ENCODE data around the gene AMOTL2.

GRCh38 chr3:134328147-134328591 lies 46.1 kb downstream of the AMOTL2 start:
- TF ChIP-seq SP1 (CRISPR knock-in tag; conservative IDR thresholded peaks at IDR 0.05) (no peak), CBFB (CRISPR knock-in tag; IDR thresholded peaks at IDR 0.05; ENCODE audit: low read depth) (no peak), MLX (CRISPR knock-in tag; IDR thresholded peaks at IDR 0.05) (no peak), ATF2 (CRISPR knock-in tag; IDR thresholded peaks at IDR 0.05; ENCODE audit: borderline replicate concordance, low read depth) (no peak), KAT7 (CRISPR knock-in tag; IDR thresholded peaks at IDR 0.05; ENCODE audit: borderline replicate concordance) (no peak)

All from WTC11 (cell line).